Amniotic stem cell (primary cell): Measurements from ENCODE around the gene PTH2R.
"Not testable (repeated sequence)": the region's sequence is repeated elsewhere in the genome, so short reads cannot be mapped to it uniquely, and the experiment has no call there.

Experiments used
- DNase-seq: peaks from one replicate; lab custom pipeline; 2025; lab: John Stamatoyannopoulos, UW

Gene PTH2R

DNA sequence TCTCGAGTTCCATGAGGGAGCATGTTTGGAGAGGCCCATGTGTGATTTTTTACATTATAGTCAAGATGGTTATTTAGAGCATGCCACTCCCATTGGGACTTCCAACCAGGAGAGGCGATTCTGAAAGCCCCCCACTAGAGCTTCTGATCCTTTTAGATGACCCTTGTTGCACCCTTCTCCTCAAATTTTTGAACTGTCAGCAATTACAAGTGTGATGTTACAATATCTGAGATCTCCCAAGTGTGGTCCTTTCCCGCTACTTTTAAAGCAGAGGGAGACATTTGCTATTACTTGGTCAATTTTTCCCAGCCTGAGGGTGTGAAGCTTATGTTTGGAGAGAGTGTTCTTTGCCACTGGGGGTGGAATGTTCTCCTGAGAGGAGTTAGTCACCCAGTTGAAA lies 16.7 kb upstream of the PTH2R start:
- no peak for DNase-seq

DNA sequence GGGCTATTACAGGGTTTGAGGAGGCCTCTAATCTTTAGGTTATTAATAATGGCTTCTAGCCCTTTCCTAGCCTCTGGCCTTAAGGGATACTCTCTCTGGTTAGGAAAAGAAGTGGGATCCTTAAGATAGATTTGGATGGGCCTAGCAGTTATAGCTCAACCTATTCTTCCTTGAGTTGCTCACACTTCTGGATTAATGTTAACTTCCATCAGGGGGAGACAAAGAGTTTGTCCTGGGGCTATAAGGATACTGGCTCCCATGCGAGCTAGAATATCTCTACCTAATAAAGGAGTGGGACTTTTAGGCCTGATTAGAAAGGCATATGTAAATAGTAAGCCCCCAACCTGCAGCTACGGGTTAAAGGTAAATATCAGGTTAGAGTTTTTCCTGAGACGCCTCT lies 14.3 kb upstream of the PTH2R start:
- DNase-seq = no peak

DNA sequence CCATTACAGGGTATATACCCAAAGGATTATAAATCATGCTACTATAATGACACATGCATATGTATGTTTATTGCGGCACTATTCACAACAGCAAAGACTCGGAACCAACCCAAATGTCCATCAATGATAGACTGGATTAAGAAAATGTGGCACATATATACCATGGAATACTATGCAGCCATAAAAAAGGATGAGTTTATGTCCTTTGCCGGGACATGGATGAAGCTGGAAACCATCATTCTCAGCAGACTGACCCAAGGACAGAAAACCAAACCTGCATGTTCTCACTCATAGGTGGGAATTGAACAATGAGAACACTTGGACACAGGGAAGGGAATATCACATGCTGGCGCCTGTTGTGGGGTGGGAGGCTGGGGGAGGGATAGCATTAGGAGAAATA lies 9.8 kb upstream of the PTH2R start:
- DNase-seq = not testable (repeated sequence)

DNA sequence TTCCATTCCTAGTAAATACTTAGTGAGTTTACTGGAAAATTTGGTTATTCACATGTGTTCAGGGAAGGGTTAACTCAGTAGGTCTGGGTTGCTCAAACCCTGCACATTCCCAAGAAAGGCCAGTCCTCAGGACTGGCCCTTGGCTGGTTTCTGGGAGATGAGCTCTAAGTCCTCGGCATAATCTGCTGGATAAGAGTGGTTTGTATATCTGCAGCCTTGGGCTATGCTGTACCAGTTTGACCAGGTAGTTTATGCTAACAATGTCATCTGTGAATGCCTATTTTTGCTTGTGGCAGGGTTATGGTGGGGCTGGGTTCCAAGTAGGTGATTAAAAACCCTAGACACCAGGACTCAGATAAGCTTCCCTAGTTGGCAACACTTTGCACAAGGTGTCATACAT lies 7.4 kb upstream of the PTH2R start:
- no peak for DNase-seq

DNA sequence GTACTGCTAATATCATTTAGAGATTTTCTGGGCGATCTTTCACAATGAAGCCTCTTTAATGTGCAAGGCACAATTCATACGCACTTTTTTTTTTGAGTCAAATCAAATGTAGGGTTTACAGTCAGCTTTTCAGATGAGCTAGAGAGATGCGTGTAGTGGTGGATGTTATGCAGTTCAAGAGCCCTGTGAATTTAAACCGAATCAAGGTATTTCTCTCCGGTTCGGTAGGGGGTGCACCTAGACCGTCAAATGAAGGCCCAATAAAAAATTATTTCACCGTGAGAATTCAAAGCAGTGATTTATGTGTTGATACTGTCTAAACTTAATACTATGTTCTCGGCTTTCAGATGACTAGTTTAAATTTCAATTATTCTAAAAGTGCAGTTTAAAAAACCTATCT lies 1.1 kb downstream of the PTH2R start:
- no peak for DNase-seq

DNA sequence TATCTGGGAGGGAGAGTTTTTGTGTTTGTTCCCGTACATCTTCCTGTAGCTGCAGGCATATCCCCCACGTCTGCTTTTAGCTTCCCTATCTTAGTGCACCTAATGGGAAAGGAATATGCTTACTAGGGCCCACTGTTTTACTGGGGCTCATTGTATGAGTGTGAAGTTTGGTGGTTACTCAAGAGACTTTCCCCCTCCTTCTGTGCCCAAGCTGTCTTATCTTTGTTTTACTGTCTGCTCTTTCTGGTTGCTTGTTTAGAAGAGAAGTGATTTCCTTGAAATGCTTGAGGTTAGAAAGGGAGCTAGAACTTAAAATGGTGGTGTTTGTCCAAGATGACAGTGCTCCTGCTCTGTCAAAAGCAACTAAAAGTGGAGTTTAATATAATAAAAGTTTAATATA lies 7.3 kb downstream of the PTH2R start:
- DNase-seq = no peak

- no peak for DNase-seq
These were observed 8.7 kb downstream of the PTH2R start for GRCh38 chr2:208415255-208415654.

- no peak for DNase-seq
These were observed 9.3 kb downstream of the PTH2R start for GRCh38 chr2:208415897-208416296.

DNA sequence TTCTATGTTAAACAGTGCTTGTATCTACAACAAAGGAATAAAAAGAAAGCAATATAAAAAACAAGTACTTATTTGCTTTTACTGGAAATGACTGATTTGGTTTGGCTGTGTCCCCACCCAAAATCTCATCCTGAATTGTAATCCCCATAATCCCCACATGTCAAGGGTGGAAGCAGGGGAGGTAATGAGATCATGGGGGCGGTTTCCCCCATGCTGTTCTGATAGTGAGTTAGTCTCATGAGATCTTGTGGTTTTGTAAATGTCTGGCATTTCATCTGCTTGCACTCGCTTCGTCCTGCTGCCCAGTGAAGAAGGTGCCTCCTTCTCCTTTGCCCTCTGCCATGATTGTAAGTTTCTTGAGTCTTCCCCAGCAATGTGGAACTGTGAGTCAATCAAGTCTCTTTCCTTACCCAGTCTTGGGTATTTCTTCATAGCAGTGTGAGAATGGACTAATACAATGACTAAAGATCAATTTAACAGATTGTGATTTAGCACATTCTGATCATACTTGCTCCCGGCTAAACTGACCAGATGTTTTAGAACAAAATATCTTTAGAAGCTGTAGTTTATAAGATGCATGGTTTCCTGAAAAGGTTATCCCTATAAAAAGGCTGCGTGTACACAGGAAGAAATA lies 19.9 kb downstream of the PTH2R start:
- DNase-seq = no peak

DNA sequence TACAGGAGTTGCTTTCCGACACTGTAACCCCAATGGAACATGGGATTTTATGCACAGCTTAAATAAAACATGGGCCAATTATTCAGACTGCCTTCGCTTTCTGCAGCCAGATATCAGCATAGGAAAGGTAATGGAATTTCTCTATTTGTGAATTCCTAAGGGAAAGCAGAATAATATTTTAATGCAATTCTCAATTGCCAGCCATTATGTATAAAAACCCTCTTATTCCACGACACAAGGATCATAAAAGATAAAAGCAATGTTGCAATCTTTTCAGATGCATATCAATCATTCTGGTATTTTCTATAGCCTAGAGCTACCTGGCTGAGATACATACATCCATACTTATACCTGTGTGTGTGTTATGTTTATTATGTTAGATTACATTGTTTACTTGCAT lies 31.2 kb downstream of the PTH2R start:
- DNase-seq = no peak

GRCh38 chr2:208440716-208441115 lies 34.1 kb downstream of the PTH2R start:
- no peak for DNase-seq

- no peak for DNase-seq
These were observed 35.4 kb downstream of the PTH2R start for GRCh38 chr2:208441951-208442350.

DNA sequence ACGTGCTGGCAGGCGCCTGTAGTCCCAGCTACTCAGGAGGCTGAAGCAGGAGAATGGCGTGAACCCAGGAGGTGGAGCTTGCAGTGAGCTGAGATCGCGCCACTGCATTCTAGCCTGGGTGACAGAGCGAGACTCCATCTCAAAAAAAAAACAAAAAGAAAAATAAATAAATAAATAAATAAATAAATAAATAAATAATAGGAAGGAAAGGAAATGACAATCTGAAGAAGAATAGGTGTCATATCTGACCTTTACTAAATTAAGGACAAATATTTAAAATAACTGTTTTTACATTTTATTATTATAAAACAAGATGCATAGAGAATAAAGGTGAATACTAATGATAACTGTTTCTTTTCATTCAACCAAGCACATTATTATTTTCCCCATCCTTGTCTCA lies 40.9 kb downstream of the PTH2R start:
- not testable (repeated sequence) for DNase-seq

GRCh38 chr2:208451061-208451460 lies 44.5 kb downstream of the PTH2R start:
- no peak for DNase-seq

GRCh38 chr2:208454861-208455260 lies 48.3 kb downstream of the PTH2R start:
- DNase-seq = no peak

DNA sequence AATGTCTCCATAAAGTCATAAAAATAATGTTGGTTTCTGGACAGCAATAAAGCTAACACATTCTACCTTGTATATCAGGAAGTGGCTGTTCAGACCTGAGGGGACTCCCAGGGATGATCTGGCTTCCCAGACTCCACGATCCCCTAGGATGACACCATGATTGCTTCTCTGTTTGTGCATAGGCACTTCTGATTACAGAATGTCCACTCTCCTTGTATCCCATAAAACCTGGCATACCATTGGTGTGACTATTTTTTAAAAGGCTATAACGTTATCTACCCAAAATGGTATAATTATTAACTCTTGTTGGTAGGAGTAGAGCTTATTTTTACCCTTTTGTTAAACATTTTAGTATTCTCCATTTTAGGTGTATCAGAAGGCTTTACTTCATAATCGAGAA lies 57.1 kb downstream of the PTH2R start:
- DNase-seq = no peak

- DNase-seq = no peak
These were observed 57.6 kb downstream of the PTH2R start for GRCh38 chr2:208464205-208464604.

GRCh38 chr2:208466151-208466919 lies 59.7 kb downstream of the PTH2R start:
- DNase-seq = no peak

GRCh38 chr2:208466920-208467298 lies 60.3 kb downstream of the PTH2R start:
- no peak for DNase-seq

- no peak for DNase-seq
These were observed 61.0 kb downstream of the PTH2R start for GRCh38 chr2:208467564-208467963.

GRCh38 chr2:208477741-208478140 lies 71.1 kb downstream of the PTH2R start:
- no peak for DNase-seq

- DNase-seq = no peak
These were observed 72.8 kb downstream of the PTH2R start for GRCh38 chr2:208479342-208479741.

- DNase-seq = not testable (repeated sequence)
These were observed 75.4 kb downstream of the PTH2R start for GRCh38 chr2:208481945-208482344.

DNA sequence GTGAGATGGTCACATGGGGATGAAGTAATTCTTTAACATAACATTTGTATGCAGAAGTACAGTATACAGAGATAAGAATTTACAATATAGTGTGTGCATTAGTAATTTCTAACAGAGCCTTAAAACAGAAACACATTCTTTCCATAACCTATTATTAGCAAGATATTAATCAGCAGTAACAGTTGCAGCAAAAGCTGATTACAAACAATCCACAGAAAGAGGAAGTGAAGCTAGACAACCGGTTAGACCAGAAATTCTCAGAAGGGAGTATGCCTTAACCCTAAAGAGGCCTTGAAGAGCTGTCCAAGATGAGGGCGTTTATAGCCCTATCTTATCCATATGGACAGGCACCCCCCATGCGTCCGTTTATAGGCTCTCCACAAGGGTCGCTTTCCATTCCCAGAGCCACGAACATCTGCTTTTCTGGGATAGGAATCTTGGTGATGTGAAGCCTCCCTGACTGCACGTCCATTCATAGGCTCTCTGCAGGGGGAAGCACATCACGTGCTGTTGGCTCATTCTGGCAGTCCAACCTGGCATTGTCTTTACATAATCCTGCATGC lies 75.9 kb downstream of the PTH2R start:
- DNase-seq = not testable (repeated sequence)
